ENCODE results near the gene KLF13. TPM values are rescaled to one million over a fixed set of nuclear protein-coding genes. Genes with fewer than 3 reads are reported as not detected.
A peak's percentile ranks its signal among the peaks of the same experiment; 100 is the strongest.

The KLF13 gene
- total RNA-seq, 3 donors from 2014 or later (not counting 1 experiment from before 2014, with no cell fraction given), result 277 to 328 (median 300) TPM

- peak overlapping the region; percentile 87 for H3K27ac ChIP-seq (ENCODE audit: low read length)
- ATAC-seq, result no peak
- no peak for TF ChIP-seq CTCF (IDR thresholded peaks at IDR 0.05)
- no peak overlapping the region for H3K4me3 ChIP-seq (ENCODE audit: low read length)
- peak overlapping the region; percentile 88 to 96 for H3K27ac Mint-ChIP-seq
- intact Hi-C loops (cut with micrococcal nuclease), result loop anchor here (2.0 to 10.0 kb wide), 3 partner anchors 124 to 370 kb away; partner anchors contain the start of gene MTMR10
- H3K4me1 Mint-ChIP-seq, result peaks cover 91 to 99% of the 10 kb centered on the region in 2 donors
- peaks cover 98% of the 10 kb centered on the region for H3K4me1 ChIP-seq (ENCODE audit: control insufficient read depth, insufficient read depth, low read length)
- H3K36me3 Mint-ChIP-seq, result peaks cover 13% of the 10 kb centered on the region
- H3K4me3 Mint-ChIP-seq, result peak overlapping the region; percentile 89
- WGBS (ENCODE audit: insufficient coverage), result 63% methylated on average over 10 of the region's 10 CpGs
- H3K36me3 ChIP-seq (ENCODE audit: control insufficient read depth, insufficient read depth, low read length), result no peaks in the 10 kb centered on the region
- H3K27me3 ChIP-seq (ENCODE audit: control insufficient read depth, insufficient read depth, low read length), result no peaks in the 10 kb centered on the region
- no peaks in the 10 kb centered on the region for H3K27me3 Mint-ChIP-seq (ENCODE audit: low read depth in 2 of 2)
- H3K9me3 Mint-ChIP-seq, result peaks cover 0 to 3% of the 10 kb centered on the region in 2 donors
- no peaks in the 10 kb centered on the region for H3K9me3 ChIP-seq (ENCODE audit: control insufficient read depth, insufficient read depth, low read length)
- DNase-seq, result no peak
Measured at GRCh38 chr15:31365032-31365654, 38.5 kb downstream of the KLF13 start.

- H3K9me3 ChIP-seq (ENCODE audit: control insufficient read depth, insufficient read depth, low read length), result no peaks in the 10 kb centered on the region
- H3K4me3 ChIP-seq (ENCODE audit: low read length), result no peak overlapping the region
- no peaks in the 10 kb centered on the region for H3K36me3 ChIP-seq (ENCODE audit: control insufficient read depth, insufficient read depth, low read length)
- peaks cover 0 to 3% of the 10 kb centered on the region in 2 donors for H3K9me3 Mint-ChIP-seq
- DNase-seq (peak; percentile 71 to 90), ATAC-seq (peak; percentile 59 to 75 (median 63))
- peaks cover 98% of the 10 kb centered on the region for H3K4me1 ChIP-seq (ENCODE audit: control insufficient read depth, insufficient read depth, low read length)
- H3K27me3 ChIP-seq (ENCODE audit: control insufficient read depth, insufficient read depth, low read length), result no peaks in the 10 kb centered on the region
- WGBS (ENCODE audit: insufficient coverage), result 3% methylated on average over 22 of the region's 22 CpGs
- H3K27ac ChIP-seq (ENCODE audit: low read length), result peak overlapping the region; percentile 87
- H3K27me3 Mint-ChIP-seq (ENCODE audit: low read depth in 2 of 2), result no peaks in the 10 kb centered on the region
- H3K27ac Mint-ChIP-seq, result peak overlapping the region; percentile 88 to 96
- TF ChIP-seq CTCF (IDR thresholded peaks at IDR 0.05), result peak; percentile 51
- intact Hi-C loops (cut with micrococcal nuclease), result loop anchor here (2.0 to 10.0 kb wide), 4 partner anchors 23 to 371 kb away; partner anchors contain the start of gene MTMR10
- peaks cover 13% of the 10 kb centered on the region for H3K36me3 Mint-ChIP-seq
- H3K4me3 Mint-ChIP-seq, result peak overlapping the region; percentile 88
- peaks cover 92 to 100% of the 10 kb centered on the region in 2 donors for H3K4me1 Mint-ChIP-seq
Measured at GRCh38 chr15:31365655-31366127, 39.1 kb downstream of the KLF13 start.

GRCh38 chr15:31366169-31366734 is 39.6 kb downstream of the KLF13 start:
- H3K27ac Mint-ChIP-seq, result peak overlapping the region; percentile 88 to 96
- H3K27me3 Mint-ChIP-seq (ENCODE audit: low read depth in 2 of 2), result no peaks in the 10 kb centered on the region
- ATAC-seq (no peak), DNase-seq (peak in 1 of 2 donors; percentile 32)
- peak overlapping the region; percentile 88 for H3K4me3 Mint-ChIP-seq
- intact Hi-C loops (cut with micrococcal nuclease), result loop anchor here (2.0 to 10.0 kb wide), 3 partner anchors 23 to 371 kb away; partner anchors contain the start of gene MTMR10
- H3K9me3 ChIP-seq (ENCODE audit: control insufficient read depth, insufficient read depth, low read length), result no peaks in the 10 kb centered on the region
- H3K4me1 Mint-ChIP-seq, result peaks cover 93 to 100% of the 10 kb centered on the region in 2 donors
- no peaks in the 10 kb centered on the region for H3K27me3 ChIP-seq (ENCODE audit: control insufficient read depth, insufficient read depth, low read length)
- H3K4me3 ChIP-seq (ENCODE audit: low read length), result peak overlapping the region; percentile 1
- peak; percentile 14 for TF ChIP-seq CTCF (IDR thresholded peaks at IDR 0.05)
- peak overlapping the region; percentile 87 for H3K27ac ChIP-seq (ENCODE audit: low read length)
- peaks cover 98% of the 10 kb centered on the region for H3K4me1 ChIP-seq (ENCODE audit: control insufficient read depth, insufficient read depth, low read length)
- peaks cover 13% of the 10 kb centered on the region for H3K36me3 Mint-ChIP-seq
- no peaks in the 10 kb centered on the region for H3K36me3 ChIP-seq (ENCODE audit: control insufficient read depth, insufficient read depth, low read length)
- peaks cover 0 to 3% of the 10 kb centered on the region in 2 donors for H3K9me3 Mint-ChIP-seq
- WGBS (ENCODE audit: insufficient coverage), result 52% methylated on average over 7 of the region's 7 CpGs

Data from natural killer cell (primary cell).